BLaER1 treated with 17β-estradiol and CSF1 and Interleukin-3, amounts not matched to agents 10 nM and 100 nM (cell line): Measurements from ENCODE around the gene HOXD1.

Source experiments
- H3K27ac ChIP-seq, 11 experiments: shearing (Covaris generic); formaldehyde crosslinking; 2 replicates each; pipeline ENCODE4 v1.8.1; 2022
- H3K27me3 ChIP-seq, 11 experiments: shearing (Covaris generic); formaldehyde crosslinking; 2 replicates each; pipeline ENCODE4 v1.8.1; 2022
- H3K36me3 ChIP-seq, 11 experiments: shearing (Covaris generic); formaldehyde crosslinking; 2 replicates each; pipeline ENCODE4 v1.8.1; 2022
- H3K4me1 ChIP-seq, 10 experiments: shearing (Covaris generic); formaldehyde crosslinking; 2 replicates each; pipeline ENCODE4 v1.8.1; 2022
- H3K4me2 ChIP-seq, 11 experiments: shearing (Covaris generic); formaldehyde crosslinking; 2 replicates each; pipeline ENCODE4 v1.8.1; 2022
- H3K4me3 ChIP-seq, 10 experiments: shearing (Covaris generic); formaldehyde crosslinking; 2 replicates each; pipeline ENCODE4 v1.8.1; 2022
- H3K9ac ChIP-seq, 11 experiments: shearing (Covaris generic); formaldehyde crosslinking; 2 replicates each; pipeline ENCODE4 v1.8.1; 2022
- H3K9me3 ChIP-seq, 11 experiments: shearing (Covaris generic); formaldehyde crosslinking; replicated peaks in 1 of 11; 2 replicates each; pipeline ENCODE4 v1.8.1; 2022
- H4K20me1 ChIP-seq, 11 experiments: shearing (Covaris generic); formaldehyde crosslinking; 2 replicates each; pipeline ENCODE4 v1.8.1; 2022
- Cebpa-rat ChIP-seq, 11 experiments: shearing (Covaris generic); IDR thresholded peaks; 2 replicates each; pipeline ENCODE4 v1.8.1; 2022

Gene HOXD1

GRCh38 chr2:176178038-176178756 is 10.3 kb upstream of the HOXD1 start:
- H3K4me1 ChIP-seq = no peaks in the 10 kb centered on the region
- H3K27me3 ChIP-seq = peaks cover 24 to 62% (median 52%) of the 10 kb centered on the region in 11 experiments
- no peaks in the 10 kb centered on the region for H4K20me1 ChIP-seq
- no peak for TF ChIP-seq Cebpa-rat (IDR thresholded peaks at IDR 0.05)
- peaks cover 19 to 40% (median 29%) of the 10 kb centered on the region in 11 experiments; a peak in 21 of 22 replicates for H3K9me3 ChIP-seq
- no peak overlapping the region for H3K9ac ChIP-seq
- no peak overlapping the region for H3K4me3 ChIP-seq
- H3K27ac ChIP-seq = no peak overlapping the region
- H3K36me3 ChIP-seq = no peaks in the 10 kb centered on the region
- no peak overlapping the region for H3K4me2 ChIP-seq

- no peak overlapping the region for H3K4me3 ChIP-seq
- H3K27me3 ChIP-seq = peaks cover 17 to 56% (median 46%) of the 10 kb centered on the region in 11 experiments
- H3K4me2 ChIP-seq = no peak overlapping the region
- H3K27ac ChIP-seq = no peak overlapping the region
- no peaks in the 10 kb centered on the region for H3K36me3 ChIP-seq
- TF ChIP-seq Cebpa-rat (IDR thresholded peaks at IDR 0.05) = no peak
- no peaks in the 10 kb centered on the region for H4K20me1 ChIP-seq
- no peak overlapping the region for H3K9ac ChIP-seq
- no peaks in the 10 kb centered on the region for H3K4me1 ChIP-seq
- peaks cover 17 to 38% (median 29%) of the 10 kb centered on the region in 11 experiments; a peak in 20 of 22 replicates for H3K9me3 ChIP-seq
Measured at GRCh38 chr2:176178757-176179295, 9.6 kb upstream of the HOXD1 start.

GRCh38 chr2:176181551-176181950 is 6.9 kb upstream of the HOXD1 start:
- Histone ChIP-seq H3K4me1 (no peaks in the 10 kb centered on the region), H3K36me3 (no peaks in the 10 kb centered on the region), H3K4me2 (no peak overlapping the region), H3K27ac (no peak overlapping the region), H3K4me3 (no peak overlapping the region), H4K20me1 (no peaks in the 10 kb centered on the region), H3K9ac (no peak overlapping the region), H3K27me3 (peaks cover 0 to 29% (median 22%) of the 10 kb centered on the region in 11 experiments; a peak in 16 of 22 replicates), H3K9me3 (peaks cover 9 to 22% (median 13%) of the 10 kb centered on the region in 11 experiments; a peak in 20 of 22 replicates)
- no peak for TF ChIP-seq Cebpa-rat (IDR thresholded peaks at IDR 0.05)

- H3K4me2 ChIP-seq = no peak overlapping the region; a peak in 1 of 22 replicates
- H3K27ac ChIP-seq = no peak overlapping the region
- peaks cover 8 to 14% (median 11%) of the 10 kb centered on the region in 11 experiments; a peak in 20 of 22 replicates for H3K9me3 ChIP-seq
- no peak overlapping the region for H3K9ac ChIP-seq
- TF ChIP-seq Cebpa-rat (IDR thresholded peaks at IDR 0.05) = no peak
- no peaks in the 10 kb centered on the region for H3K36me3 ChIP-seq
- no peaks in the 10 kb centered on the region for H3K4me1 ChIP-seq
- H3K4me3 ChIP-seq = no peak overlapping the region
- no peaks in the 10 kb centered on the region for H4K20me1 ChIP-seq
- H3K27me3 ChIP-seq = peaks cover 0 to 19% (median 16%) of the 10 kb centered on the region in 11 experiments; a peak in 16 of 22 replicates
Measured at GRCh38 chr2:176182671-176183070, 5.8 kb upstream of the HOXD1 start.

DNA sequence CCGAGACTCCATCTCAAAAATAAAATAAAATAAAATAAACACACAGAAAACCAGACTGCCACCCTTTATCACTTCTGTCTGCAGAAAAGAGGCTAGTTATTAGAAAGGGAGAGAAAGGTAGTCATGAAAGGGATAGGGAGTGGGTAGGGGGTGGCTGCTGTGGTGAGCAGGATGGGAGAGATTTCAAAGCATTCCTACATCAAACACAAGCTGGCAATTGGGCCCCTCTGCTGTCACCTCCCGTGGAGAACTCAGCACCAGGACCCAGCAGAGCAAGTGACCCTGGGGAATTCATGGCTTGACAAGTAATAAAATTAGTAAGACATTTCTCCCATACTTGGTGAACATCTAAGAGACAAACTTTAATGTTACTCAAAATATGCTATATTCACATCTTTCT is 3.7 kb upstream of the HOXD1 start:
- H3K4me1 ChIP-seq = no peaks in the 10 kb centered on the region
- no peaks in the 10 kb centered on the region for H3K36me3 ChIP-seq
- no peak overlapping the region for H3K27ac ChIP-seq
- TF ChIP-seq Cebpa-rat (IDR thresholded peaks at IDR 0.05) = no peak
- peaks cover 19 to 24% (median 23%) of the 10 kb centered on the region in 11 experiments for H3K9me3 ChIP-seq
- no peak overlapping the region for H3K4me3 ChIP-seq
- H3K9ac ChIP-seq = no peak overlapping the region
- H3K4me2 ChIP-seq = no peak overlapping the region
- peaks cover 0 to under 1% (median 0%) of the 10 kb centered on the region in 11 experiments; a peak in 1 of 22 replicates for H3K27me3 ChIP-seq
- H4K20me1 ChIP-seq = no peaks in the 10 kb centered on the region

DNA sequence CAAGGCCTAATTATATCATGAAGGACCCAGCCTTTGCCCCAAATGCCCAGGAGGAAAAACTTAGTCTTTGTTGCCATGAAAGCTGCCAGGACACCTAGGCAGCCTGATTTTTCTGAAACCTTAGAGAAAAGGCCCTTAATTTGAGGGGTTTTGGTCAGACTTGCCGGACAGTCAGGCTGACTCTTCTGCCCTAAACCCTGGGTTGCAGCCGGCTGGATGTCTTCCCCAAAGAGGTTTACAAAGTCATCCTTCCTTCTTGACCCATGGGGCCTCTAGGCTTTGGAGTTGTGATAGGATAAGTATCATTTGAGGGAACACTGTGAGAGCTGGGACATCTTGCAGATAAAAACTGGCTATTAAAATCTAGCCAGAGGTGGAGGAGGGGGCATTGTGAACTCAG is 2.4 kb upstream of the HOXD1 start:
- H3K9ac ChIP-seq = no peak overlapping the region
- H3K27me3 ChIP-seq = no peaks in the 10 kb centered on the region
- no peak overlapping the region for H3K27ac ChIP-seq
- H3K4me1 ChIP-seq = no peaks in the 10 kb centered on the region
- H3K4me2 ChIP-seq = no peak overlapping the region
- no peaks in the 10 kb centered on the region for H4K20me1 ChIP-seq
- no peak for TF ChIP-seq Cebpa-rat (IDR thresholded peaks at IDR 0.05)
- peaks cover 19 to 28% (median 26%) of the 10 kb centered on the region in 11 experiments for H3K9me3 ChIP-seq
- no peaks in the 10 kb centered on the region for H3K36me3 ChIP-seq
- no peak overlapping the region for H3K4me3 ChIP-seq

DNA sequence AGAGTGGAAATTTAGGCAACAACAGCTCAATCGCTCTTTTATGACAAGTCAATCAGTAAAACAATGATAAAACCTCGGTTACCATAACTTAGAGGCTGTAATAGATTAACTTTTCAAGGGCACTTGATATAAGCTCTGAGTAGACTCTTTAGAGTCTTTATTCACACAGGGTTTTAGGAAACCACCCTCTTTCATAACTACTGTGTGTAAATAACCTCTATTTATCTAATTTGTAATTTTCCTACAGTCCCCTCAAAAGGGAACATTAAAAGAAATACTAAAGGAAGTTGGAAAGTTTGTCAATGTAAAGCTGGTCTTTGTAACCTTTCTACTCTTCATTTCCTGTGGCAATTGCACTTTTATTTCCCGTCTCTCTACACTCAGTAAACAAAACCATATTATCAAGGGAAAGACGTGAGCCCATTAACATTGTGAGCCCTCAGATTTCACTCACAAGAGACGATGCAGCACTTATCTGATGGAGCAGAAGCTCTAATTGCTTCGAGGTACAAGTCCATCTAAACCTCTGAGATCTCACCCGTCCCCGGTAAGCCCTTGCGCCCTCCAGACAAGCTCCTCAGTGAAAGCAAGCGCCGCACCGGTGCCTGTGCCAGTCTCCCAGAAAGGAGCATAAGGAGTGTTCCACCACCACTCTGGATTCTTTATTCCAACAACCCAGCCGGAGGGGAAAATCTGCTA is 1.1 kb upstream of the HOXD1 start:
- no peak overlapping the region for H3K4me2 ChIP-seq
- TF ChIP-seq Cebpa-rat (IDR thresholded peaks at IDR 0.05) = no peak
- H3K9me3 ChIP-seq = peaks cover 19 to 28% (median 26%) of the 10 kb centered on the region in 11 experiments
- no peaks in the 10 kb centered on the region for H3K4me1 ChIP-seq
- H3K4me3 ChIP-seq = no peak overlapping the region
- no peaks in the 10 kb centered on the region for H4K20me1 ChIP-seq
- no peaks in the 10 kb centered on the region for H3K36me3 ChIP-seq
- no peak overlapping the region for H3K27ac ChIP-seq
- no peaks in the 10 kb centered on the region for H3K27me3 ChIP-seq
- no peak overlapping the region for H3K9ac ChIP-seq

DNA sequence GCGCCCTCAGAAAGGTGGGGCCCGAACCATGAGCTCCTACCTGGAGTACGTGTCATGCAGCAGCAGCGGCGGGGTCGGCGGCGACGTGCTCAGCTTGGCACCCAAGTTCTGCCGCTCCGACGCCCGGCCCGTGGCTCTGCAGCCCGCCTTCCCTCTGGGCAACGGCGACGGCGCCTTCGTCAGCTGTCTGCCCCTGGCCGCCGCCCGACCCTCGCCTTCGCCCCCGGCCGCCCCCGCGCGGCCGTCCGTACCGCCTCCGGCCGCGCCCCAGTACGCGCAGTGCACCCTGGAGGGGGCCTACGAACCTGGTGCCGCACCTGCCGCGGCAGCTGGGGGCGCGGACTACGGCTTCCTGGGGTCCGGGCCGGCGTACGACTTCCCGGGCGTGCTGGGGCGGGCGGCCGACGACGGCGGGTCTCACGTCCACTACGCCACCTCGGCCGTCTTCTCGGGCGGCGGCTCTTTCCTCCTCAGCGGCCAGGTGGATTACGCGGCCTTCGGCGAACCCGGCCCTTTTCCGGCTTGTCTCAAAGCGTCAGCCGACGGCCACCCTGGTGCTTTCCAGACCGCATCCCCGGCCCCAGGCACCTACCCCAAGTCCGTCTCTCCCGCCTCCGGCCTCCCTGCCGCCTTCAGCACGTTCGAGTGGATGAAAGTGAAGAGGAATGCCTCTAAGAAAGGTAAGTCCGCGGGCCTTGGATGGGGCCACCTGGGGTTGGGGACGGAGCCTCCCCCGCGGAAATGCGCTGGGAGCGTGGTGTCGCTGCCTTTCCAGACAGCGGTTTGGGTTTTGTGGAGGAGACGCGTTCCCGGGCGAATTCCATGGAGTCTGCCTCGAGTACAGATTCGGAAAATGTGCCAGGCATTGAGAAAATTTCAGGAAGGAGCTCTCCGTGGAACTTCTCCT is 559 bp downstream of the HOXD1 start:
- Histone ChIP-seq H3K9ac (no peak overlapping the region), H3K27me3 (no peaks in the 10 kb centered on the region), H3K4me3 (no peak overlapping the region), H4K20me1 (no peaks in the 10 kb centered on the region), H3K4me1 (no peaks in the 10 kb centered on the region), H3K27ac (no peak overlapping the region), H3K4me2 (no peak overlapping the region), H3K36me3 (no peaks in the 10 kb centered on the region), H3K9me3 (peaks cover 19 to 28% (median 26%) of the 10 kb centered on the region in 11 experiments)
- TF ChIP-seq Cebpa-rat (IDR thresholded peaks at IDR 0.05) = no peak
